Esophagus muscularis mucosa (tissue), 4 donors: Measurements from ENCODE around the gene C19orf47. TPM values are rescaled to one million over a fixed set of nuclear protein-coding genes. Genes with fewer than 3 reads are reported as not detected.

ENCODE experiments used
- DNase-seq: peaks from one replicate; pipeline ENCODE4 v3.0.0-alpha.2; 2017; ENCODE audit errors: extremely low spot score
- H3K27ac ChIP-seq, 4 donors: fragments of 200-600 bp; sonication (generic); replicated peaks in 1 of 4; 1 replicate in 3 of 4; 2 replicates in 1 of 4; pipeline ENCODE4 v1.5.1; 2016 to 2019; ENCODE audit warnings: mild to moderate bottlenecking in 1 of 4
- H3K27me3 ChIP-seq, 4 donors: fragments of 200-600 bp; sonication (generic); one replicate each; pipeline versions ENCODE4 v1.5.1 to v1.6.0; 2016 to 2019
- H3K36me3 ChIP-seq, 4 donors: fragments of 200-600 bp; sonication (generic); one replicate each; pipeline ENCODE4 v1.5.1; 2016 to 2019
- H3K4me1 ChIP-seq, 4 donors: fragments of 200-600 bp; sonication (generic); one replicate each; pipeline ENCODE4 v1.5.1; 2016 to 2019
- H3K4me3 ChIP-seq, 4 donors: fragments of 200-600 bp; sonication (generic); 1 replicate in 2 of 4; 2 replicates in 2 of 4; pipeline ENCODE4 v1.5.1; 2016 to 2019; ENCODE audit warnings: mild to moderate bottlenecking in 4 of 4, moderate library complexity in 1 of 4
- H3K9me3 ChIP-seq, 4 donors: fragments of 200-600 bp; sonication (generic); 1 replicate in 3 of 4; 2 replicates in 1 of 4; pipeline ENCODE4 v1.5.1; 2016 to 2019
- EP300 ChIP-seq: sonication (generic); formaldehyde crosslinking; IDR thresholded peaks from one replicate; pipeline ENCODE4 v1.6.1; 2017; ENCODE audit warnings: antibody characterized with exemption
- POLR2A ChIP-seq: fragments of 450-650 bp; IDR thresholded peaks from one replicate; pipeline ENCODE4 v1.6.1; 2017; ENCODE audit warnings: antibody characterized with exemption, moderate library complexity, mild to moderate bottlenecking, low read depth
- POLR2AphosphoS5 ChIP-seq, 2 donors: sonication (generic); formaldehyde crosslinking; IDR thresholded peaks; one replicate each; pipeline ENCODE4 v1.6.1; 2017; ENCODE audit warnings: antibody characterized with exemption in 2 of 2
- WGBS: methylation state at CpG from one replicate; pipeline ENCODE4 v1.1.5; 2018; 5-methylcytosine and 5-hydroxymethylcytosine counted together
- intact Hi-C: fragments of 100-400 bp; cut with DNase I; formaldehyde crosslinking; loops from one replicate; pipeline ENCODE4 v1.15.1; 2023
- total RNA-seq, 4 donors: library from RNA; depleted of rRNA; stranded (reverse); fragments of >200 nt; gene quantifications; one replicate each; pipeline versions ENCODE4 v1.1.0 to v1.2.1, GENCODE V29; 2016
- TF ChIP-seq, protein P1 (sequence below), 3 experiments: fragments of 200-600 bp in 2 of 3; fragments of 450-650 bp in 1 of 3; sonication (generic) in 2 of 3; IDR thresholded peaks; one replicate each; pipeline ENCODE4 v1.5.1; 2017 to 2019; ENCODE audit warnings: antibody characterized with exemption in 3 of 3, mild to moderate bottlenecking in 2 of 3, moderate library complexity in 1 of 3

Gene C19orf47
- total RNA-seq, 4 donors from 2014 or later: 17.9 to 42.6 (median 26.8) TPM

DNA sequence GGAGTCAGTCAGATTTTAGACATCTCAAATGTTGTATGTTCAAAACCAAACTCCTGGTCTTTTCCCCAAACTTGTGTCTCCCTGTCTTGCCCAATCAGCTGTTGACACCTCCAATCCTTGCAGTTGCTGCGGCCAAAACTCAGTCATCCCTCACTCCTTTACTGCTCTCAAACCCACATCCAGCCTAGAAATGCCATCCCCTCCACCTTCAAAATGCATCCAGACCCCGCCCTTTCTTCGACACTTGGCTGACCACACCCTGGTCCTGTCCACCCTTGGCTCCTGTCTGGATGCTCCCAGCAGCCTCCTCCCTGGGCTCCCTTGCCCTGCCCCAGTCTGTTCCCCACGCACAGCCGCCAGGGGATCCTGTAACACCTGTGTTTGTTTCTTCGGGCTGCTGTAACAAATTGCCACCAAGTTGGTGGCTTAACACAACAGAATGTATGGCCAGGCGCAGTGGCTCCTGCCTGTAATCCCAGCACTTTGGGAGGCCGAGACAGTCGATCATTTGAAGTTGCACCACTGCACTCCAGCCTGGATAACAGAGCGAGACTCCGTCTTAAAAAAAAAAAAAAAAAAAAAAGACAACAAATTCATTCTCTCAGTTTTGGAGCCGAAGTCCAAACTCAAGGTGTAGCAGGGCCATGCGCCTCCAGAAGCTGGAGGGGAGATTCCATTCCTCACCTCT is 12.0 kb upstream of the C19orf47 start:
- no peaks in the 10 kb centered on the region for H3K9me3 ChIP-seq
- intact Hi-C loops: no loop called here
- TF ChIP-seq EP300 (no peak), POLR2AphosphoS5 (IDR thresholded peaks at IDR 0.05) (no peak), POLR2A (no peak)
- TF ChIP-seq, protein P1, sequence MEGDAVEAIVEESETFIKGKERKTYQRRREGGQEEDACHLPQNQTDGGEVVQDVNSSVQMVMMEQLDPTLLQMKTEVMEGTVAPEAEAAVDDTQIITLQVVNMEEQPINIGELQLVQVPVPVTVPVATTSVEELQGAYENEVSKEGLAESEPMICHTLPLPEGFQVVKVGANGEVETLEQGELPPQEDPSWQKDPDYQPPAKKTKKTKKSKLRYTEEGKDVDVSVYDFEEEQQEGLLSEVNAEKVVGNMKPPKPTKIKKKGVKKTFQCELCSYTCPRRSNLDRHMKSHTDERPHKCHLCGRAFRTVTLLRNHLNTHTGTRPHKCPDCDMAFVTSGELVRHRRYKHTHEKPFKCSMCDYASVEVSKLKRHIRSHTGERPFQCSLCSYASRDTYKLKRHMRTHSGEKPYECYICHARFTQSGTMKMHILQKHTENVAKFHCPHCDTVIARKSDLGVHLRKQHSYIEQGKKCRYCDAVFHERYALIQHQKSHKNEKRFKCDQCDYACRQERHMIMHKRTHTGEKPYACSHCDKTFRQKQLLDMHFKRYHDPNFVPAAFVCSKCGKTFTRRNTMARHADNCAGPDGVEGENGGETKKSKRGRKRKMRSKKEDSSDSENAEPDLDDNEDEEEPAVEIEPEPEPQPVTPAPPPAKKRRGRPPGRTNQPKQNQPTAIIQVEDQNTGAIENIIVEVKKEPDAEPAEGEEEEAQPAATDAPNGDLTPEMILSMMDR (IDR thresholded peaks at IDR 0.05): no peak
- peaks cover 0 to 25% (median 13%) of the 10 kb centered on the region in 4 donors for H3K4me1 ChIP-seq
- H3K36me3 ChIP-seq: peaks cover 0 to 17% (median 11%) of the 10 kb centered on the region in 4 donors
- H3K4me3 ChIP-seq: no peak overlapping the region
- WGBS: 87% methylated on average over 13 of the region's 13 CpGs
- no peak overlapping the region for H3K27ac ChIP-seq
- no peak for DNase-seq
- no peaks in the 10 kb centered on the region for H3K27me3 ChIP-seq

- Histone ChIP-seq H3K4me3 (no peak overlapping the region), H3K9me3 (no peaks in the 10 kb centered on the region), H3K4me1 (peaks cover 0 to 20% (median 8%) of the 10 kb centered on the region in 4 donors), H3K36me3 (peaks cover 0 to 23% (median 11%) of the 10 kb centered on the region in 4 donors), H3K27me3 (no peaks in the 10 kb centered on the region), H3K27ac (no peak overlapping the region)
- WGBS: 82% methylated on average over 5 of the region's 5 CpGs
- TF ChIP-seq EP300 (no peak), POLR2AphosphoS5 (IDR thresholded peaks at IDR 0.05) (no peak), POLR2A (no peak)
- TF ChIP-seq, protein P1 (IDR thresholded peaks at IDR 0.05): no peak
- intact Hi-C loops: no loop called here
- DNase-seq: no peak
Measured at GRCh38 chr19:40358773-40359172, 10.6 kb upstream of the C19orf47 start.

- whole genome bisulfite sequencing: 58% methylated on average over 3 of the region's 3 CpGs
Measured at GRCh38 chr19:40357640-40358039, 9.4 kb upstream of the C19orf47 start.

GRCh38 chr19:40356681-40357595 is 8.7 kb upstream of the C19orf47 start:
- H3K27me3 ChIP-seq: no peaks in the 10 kb centered on the region
- no peak overlapping the region for H3K27ac ChIP-seq
- no peaks in the 10 kb centered on the region for H3K9me3 ChIP-seq
- no peak for TF ChIP-seq POLR2A
- 84% methylated on average over 6 of the region's 6 CpGs for WGBS
- peaks cover 0 to 20% (median 8%) of the 10 kb centered on the region in 4 donors for H3K4me1 ChIP-seq
- no peak for DNase-seq
- H3K4me3 ChIP-seq: no peak overlapping the region
- intact Hi-C loops: no loop called here
- peaks cover 0 to 21% (median 11%) of the 10 kb centered on the region in 4 donors for H3K36me3 ChIP-seq

More at GRCh38 chr19:40357640-40358039, 9.4 kb upstream of the C19orf47 start:
- Histone ChIP-seq H3K4me3 (no peak overlapping the region), H3K36me3 (peaks cover 0 to 23% (median 11%) of the 10 kb centered on the region in 4 donors), H3K27me3 (no peaks in the 10 kb centered on the region), H3K27ac (no peak overlapping the region), H3K4me1 (peaks cover 0 to 20% (median 8%) of the 10 kb centered on the region in 4 donors), H3K9me3 (no peaks in the 10 kb centered on the region)
- intact Hi-C loops: no loop called here
- TF ChIP-seq POLR2A (no peak), POLR2AphosphoS5 (IDR thresholded peaks at IDR 0.05) (no peak), EP300 (no peak)
- TF ChIP-seq, protein P1 (IDR thresholded peaks at IDR 0.05): no peak
- no peak for DNase-seq
